ENCODE results near the gene TAF3. TPM values are rescaled to one million over a fixed set of nuclear protein-coding genes. Genes with fewer than 3 reads are reported as not detected.

TAF3 gene
- total and polyA plus RNA-seq, 2 experiments from 2014 or later, result 3.9 to 7.7 TPM

GRCh38 chr10:7915923-7916536, 97.7 kb downstream of the TAF3 start:
- Histone ChIP-seq H3K4me3 (no peak overlapping the region), H3K4me1 (ENCODE audit: low read depth) (no peaks in the 10 kb centered on the region), H3K36me3 (no peaks in the 10 kb centered on the region), H3K27me3 (no peaks in the 10 kb centered on the region), H3K27ac (no peak overlapping the region), H3K9me3 (ENCODE audit: low read depth) (no peaks in the 10 kb centered on the region)
- peak in 1 of 2 donors; percentile 52 for DNase-seq (ENCODE audit: low read depth in 1 of 2, low spot score in 1 of 2)
- TF ChIP-seq CTCF (IDR thresholded peaks at IDR 0.05; ENCODE audit: low read depth, low read length), result no peak

GRCh38 chr10:7917736-7918135, 99.4 kb downstream of the TAF3 start:
- no peak for DNase-seq (ENCODE audit: low read depth in 1 of 2, low spot score in 1 of 2)
- Histone ChIP-seq H3K27ac (no peak overlapping the region), H3K27me3 (no peaks in the 10 kb centered on the region), H3K36me3 (no peaks in the 10 kb centered on the region), H3K4me3 (no peak overlapping the region), H3K4me1 (ENCODE audit: low read depth) (no peaks in the 10 kb centered on the region), H3K9me3 (ENCODE audit: low read depth) (no peaks in the 10 kb centered on the region)
- TF ChIP-seq CTCF (IDR thresholded peaks at IDR 0.05; ENCODE audit: low read depth, low read length), result no peak

GRCh38 chr10:7922707-7923106, 104.4 kb downstream of the TAF3 start:
- H3K9me3 ChIP-seq (ENCODE audit: low read depth), result no peaks in the 10 kb centered on the region
- H3K27me3 ChIP-seq, result no peaks in the 10 kb centered on the region
- peaks cover 1% of the 10 kb centered on the region for H3K4me1 ChIP-seq (ENCODE audit: low read depth)
- H3K4me3 ChIP-seq, result no peak overlapping the region
- no peak overlapping the region for H3K27ac ChIP-seq
- TF ChIP-seq CTCF (IDR thresholded peaks at IDR 0.05; ENCODE audit: low read depth, low read length), result no peak
- H3K36me3 ChIP-seq, result no peaks in the 10 kb centered on the region
- no peak for DNase-seq (ENCODE audit: low read depth in 1 of 2, low spot score in 1 of 2)

GRCh38 chr10:7928536-7928935, 110.2 kb downstream of the TAF3 start:
- no peak for TF ChIP-seq CTCF (IDR thresholded peaks at IDR 0.05; ENCODE audit: low read depth, low read length)
- DNase-seq (ENCODE audit: low read depth in 1 of 2, low spot score in 1 of 2), result no peak
- no peak overlapping the region for H3K4me3 ChIP-seq
- H3K9me3 ChIP-seq (ENCODE audit: low read depth), result no peaks in the 10 kb centered on the region
- H3K27ac ChIP-seq, result no peak overlapping the region
- no peaks in the 10 kb centered on the region for H3K27me3 ChIP-seq
- no peaks in the 10 kb centered on the region for H3K36me3 ChIP-seq
- peaks cover 15% of the 10 kb centered on the region for H3K4me1 ChIP-seq (ENCODE audit: low read depth)

GRCh38 chr10:7932301-7933036, 114.2 kb downstream of the TAF3 start:
- no peak for TF ChIP-seq CTCF (IDR thresholded peaks at IDR 0.05; ENCODE audit: low read depth, low read length)
- no peaks in the 10 kb centered on the region for H3K9me3 ChIP-seq (ENCODE audit: low read depth)
- H3K27ac ChIP-seq, result no peak overlapping the region
- peak in 1 of 2 donors; percentile 23 for DNase-seq (ENCODE audit: low read depth in 1 of 2, low spot score in 1 of 2)
- H3K4me3 ChIP-seq, result no peak overlapping the region
- H3K4me1 ChIP-seq (ENCODE audit: low read depth), result peaks cover 15% of the 10 kb centered on the region
- H3K36me3 ChIP-seq, result no peaks in the 10 kb centered on the region
- no peaks in the 10 kb centered on the region for H3K27me3 ChIP-seq

Data from cardiac muscle cell (in vitro differentiated cells and primary cell).